AG10803 (cell line): ENCODE data around the gene FSIP1.
A peak's percentile ranks its signal among the peaks of the same experiment; 100 is the strongest.

Source experiments
- DNase-seq: peaks from one replicate; pipeline ENCODE4 v3.0.0; 2010; ENCODE audit warnings: low read depth
- H3K4me3 ChIP-seq: 2 replicates; pipeline ENCODE4 v1.5.1; 2011; ENCODE audit warnings: mild to moderate bottlenecking, low read length, control low read depth
- CTCF ChIP-seq: conservative IDR thresholded peaks from 2 replicates; pipeline ENCODE4 v1.5.1; 2011; ENCODE audit warnings: mild to moderate bottlenecking, low read length, control low read depth, inconsistent platforms

The FSIP1 gene

GRCh38 chr15:39737196-39737550, 45.5 kb downstream of the FSIP1 start:
- DNase-seq = no peak
- no peak for TF ChIP-seq CTCF
- H3K4me3 ChIP-seq = no peak overlapping the region

- DNase-seq = no peak
- no peak overlapping the region for H3K4me3 ChIP-seq
- no peak for TF ChIP-seq CTCF
These were observed 46.0 kb downstream of the FSIP1 start for GRCh38 chr15:39736412-39737195.

GRCh38 chr15:39735120-39735717, 47.4 kb downstream of the FSIP1 start:
- DNase-seq = no peak
- no peak for TF ChIP-seq CTCF

DNA sequence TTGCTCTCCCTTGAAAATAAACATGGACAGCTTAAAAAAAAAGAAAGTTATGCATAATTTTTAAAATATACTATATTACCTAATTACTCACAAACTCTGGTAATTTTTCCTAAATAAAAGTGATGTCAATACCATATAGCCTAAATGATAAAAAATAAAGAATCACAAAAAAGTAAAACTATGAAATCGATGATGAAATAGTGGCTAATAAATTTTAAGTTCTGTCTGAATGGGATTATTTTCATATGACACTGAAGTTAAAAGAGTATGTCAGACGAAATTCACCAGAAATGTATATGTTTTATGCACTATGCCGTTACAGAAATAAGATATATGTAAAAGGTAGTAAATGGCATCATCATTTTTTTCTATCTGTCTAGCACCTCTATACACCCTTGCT, 51.4 kb downstream of the FSIP1 start:
- no peak for DNase-seq
- TF ChIP-seq CTCF = no peak

More at GRCh38 chr15:39735120-39735717, 47.4 kb downstream of the FSIP1 start:
- no peak overlapping the region for H3K4me3 ChIP-seq

GRCh38 chr15:39730552-39730951, 52.1 kb downstream of the FSIP1 start:
- H3K4me3 ChIP-seq = no peak overlapping the region
- TF ChIP-seq CTCF = no peak
- DNase-seq = no peak

More for the DNA sequence above, 51.4 kb downstream of the FSIP1 start:
- no peak overlapping the region for H3K4me3 ChIP-seq

DNA sequence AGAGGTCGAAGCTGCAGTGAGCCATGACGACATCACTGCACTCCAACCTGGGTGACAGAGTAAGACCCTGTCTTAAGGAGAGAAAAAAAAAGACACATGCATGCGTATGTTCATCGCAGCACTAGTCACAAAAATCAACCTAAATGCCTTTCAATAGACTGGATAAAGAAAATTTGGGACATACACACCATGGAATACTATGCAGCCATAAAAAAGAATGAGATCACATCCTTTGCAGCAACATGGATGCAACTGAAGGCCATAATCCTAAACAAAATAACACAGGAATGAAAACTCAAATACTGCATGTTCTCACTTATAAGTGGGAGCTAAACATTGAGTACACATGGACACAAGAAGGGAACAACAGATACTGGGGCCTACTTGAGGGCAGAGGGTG, 53.1 kb downstream of the FSIP1 start:
- H3K4me3 ChIP-seq = no peak overlapping the region
- TF ChIP-seq CTCF = no peak
- DNase-seq = no peak

GRCh38 chr15:39728845-39729244, 53.8 kb downstream of the FSIP1 start:
- peak; percentile 45 for DNase-seq
- no peak overlapping the region for H3K4me3 ChIP-seq
- TF ChIP-seq CTCF = no peak
